ENCODE measurements around the gene TIGD1. TPM values are rescaled to one million over a fixed set of nuclear protein-coding genes. Genes with fewer than 3 reads are reported as not detected.

The TIGD1 gene
- polyA plus RNA-seq, 1 donor (not counting 4 experiments of a cell fraction or from before 2014, with no cell fraction given), result 2.3 TPM

DNA sequence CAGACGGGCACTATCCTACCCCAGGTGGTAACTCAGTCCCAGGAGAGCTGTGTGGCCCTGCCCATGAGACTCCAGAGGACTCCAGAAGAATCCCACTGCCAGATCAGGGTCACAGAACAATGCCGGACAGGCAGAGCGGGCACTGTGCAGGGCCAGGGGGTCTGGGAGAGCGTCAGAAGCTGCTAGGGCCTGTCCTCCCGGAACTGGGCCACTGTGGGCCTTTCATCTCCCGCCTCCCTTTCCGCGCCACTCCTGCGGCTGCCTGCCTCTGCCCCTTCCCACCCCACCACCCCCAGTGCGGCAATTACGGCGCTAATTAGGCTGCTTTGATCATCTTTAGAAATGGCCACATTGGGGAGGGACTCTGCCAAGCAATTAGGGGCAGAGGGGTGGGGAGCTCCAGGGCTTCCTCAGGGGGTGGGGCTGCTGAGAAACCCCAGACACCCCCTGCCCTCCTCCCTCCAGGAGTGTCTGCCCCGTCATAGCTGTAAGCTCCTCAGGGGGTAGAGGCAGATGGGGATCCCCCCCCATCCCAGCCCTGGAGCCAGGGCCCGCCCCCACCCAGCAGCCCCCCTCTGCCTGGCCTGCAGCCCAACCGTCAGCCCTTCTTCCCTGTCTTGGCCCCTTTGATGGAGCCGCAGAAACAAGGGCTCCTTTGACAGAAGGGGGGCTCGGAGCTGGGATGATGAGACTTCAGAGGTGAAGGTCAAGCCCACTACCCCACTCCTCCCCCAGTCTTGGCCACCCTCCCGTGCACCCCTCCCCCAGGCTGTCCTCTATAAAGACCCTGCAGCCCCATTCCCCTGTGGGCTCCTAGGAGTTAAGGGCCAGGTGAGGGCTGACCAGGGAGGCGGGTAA, 30.5 kb downstream of the TIGD1 start, which contains the start of gene PRSS56:
Gene PRSS56, plus strand, starts transcription at position 808 of the 858 bp plus-strand sequence. CDS start 211 bp downstream, outside the sequence.
- Histone ChIP-seq H3K4me2 (ENCODE audit: control insufficient read depth, extremely low read depth, insufficient read depth, low read depth, low read length) (no peak within 1 kb of the TSS), H3K27me3 (ENCODE audit: control insufficient read depth, extremely low read depth, insufficient read depth, low read length) (peaks cover 46% of the 10 kb centered on the region), H3K4me1 (ENCODE audit: control insufficient read depth, extremely low read depth, insufficient read depth, low read length) (no peaks in the 10 kb centered on the region), H4K20me1 (ENCODE audit: control insufficient read depth, extremely low read depth, insufficient read depth, low read length) (no peaks in the 10 kb centered on the region), H2AFZ (ENCODE audit: control insufficient read depth, low read length) (no peak within 1 kb of the TSS), H3K9me3 (ENCODE audit: control insufficient read depth, low read depth, low read length) (no peaks in the 10 kb centered on the region), H3K36me3 (ENCODE audit: control insufficient read depth in 2 of 2, extremely low read depth in 1 of 2, insufficient read depth in 2 of 2, low read length in 2 of 2) (no peaks in the 10 kb centered on the region), H3K4me3 (ENCODE audit: control insufficient read depth in 2 of 3, extremely low read depth in 1 of 3, insufficient read depth in 2 of 3, low read depth in 1 of 3, low read length in 3 of 3) (no peak within 1 kb of the TSS), H3K79me2 (ENCODE audit: control insufficient read depth, insufficient read depth, low read length) (no peaks in the 10 kb centered on the region), H3K9me1 (ENCODE audit: control insufficient read depth, extremely low read depth, insufficient read depth, low read length) (no peaks in the 10 kb centered on the region), H3K9ac (ENCODE audit: control insufficient read depth, extremely low read depth, insufficient read depth, low read length) (no peak within 1 kb of the TSS), H3K27ac (ENCODE audit: control insufficient read depth, insufficient read depth, low read length) (no peak within 1 kb of the TSS)
- FAIRE-seq (no peak), DNase-seq (ENCODE audit: low read depth, low spot score) (no peak)
- dilution Hi-C loops (cut with MboI; ENCODE audit: extremely low pct_ligation_motif_present, low sequenced_read_pairs), result no loop called here
- TF ChIP-seq, protein P1, sequence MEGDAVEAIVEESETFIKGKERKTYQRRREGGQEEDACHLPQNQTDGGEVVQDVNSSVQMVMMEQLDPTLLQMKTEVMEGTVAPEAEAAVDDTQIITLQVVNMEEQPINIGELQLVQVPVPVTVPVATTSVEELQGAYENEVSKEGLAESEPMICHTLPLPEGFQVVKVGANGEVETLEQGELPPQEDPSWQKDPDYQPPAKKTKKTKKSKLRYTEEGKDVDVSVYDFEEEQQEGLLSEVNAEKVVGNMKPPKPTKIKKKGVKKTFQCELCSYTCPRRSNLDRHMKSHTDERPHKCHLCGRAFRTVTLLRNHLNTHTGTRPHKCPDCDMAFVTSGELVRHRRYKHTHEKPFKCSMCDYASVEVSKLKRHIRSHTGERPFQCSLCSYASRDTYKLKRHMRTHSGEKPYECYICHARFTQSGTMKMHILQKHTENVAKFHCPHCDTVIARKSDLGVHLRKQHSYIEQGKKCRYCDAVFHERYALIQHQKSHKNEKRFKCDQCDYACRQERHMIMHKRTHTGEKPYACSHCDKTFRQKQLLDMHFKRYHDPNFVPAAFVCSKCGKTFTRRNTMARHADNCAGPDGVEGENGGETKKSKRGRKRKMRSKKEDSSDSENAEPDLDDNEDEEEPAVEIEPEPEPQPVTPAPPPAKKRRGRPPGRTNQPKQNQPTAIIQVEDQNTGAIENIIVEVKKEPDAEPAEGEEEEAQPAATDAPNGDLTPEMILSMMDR (optimal IDR thresholded peaks at IDR 0.05 in 1 of 3, IDR thresholded peaks at IDR 0.05 in 1 of 3, conservative IDR thresholded peaks at IDR 0.05 in 1 of 3; ENCODE audit: extremely low read depth in 1 of 3, insufficient read depth in 2 of 3, low read length in 3 of 3), result no peak
- no peak for TF ChIP-seq EZH2 (IDR thresholded peaks at IDR 0.05; ENCODE audit: low read length)

GRCh38 chr2:232518844-232519243, 31.5 kb downstream of the TIGD1 start:
- Histone ChIP-seq H3K27me3 (ENCODE audit: control insufficient read depth, extremely low read depth, insufficient read depth, low read length) (peaks cover 36% of the 10 kb centered on the region), H3K27ac (ENCODE audit: control insufficient read depth, insufficient read depth, low read length) (no peak overlapping the region), H3K9me1 (ENCODE audit: control insufficient read depth, extremely low read depth, insufficient read depth, low read length) (no peaks in the 10 kb centered on the region), H3K4me1 (ENCODE audit: control insufficient read depth, extremely low read depth, insufficient read depth, low read length) (no peaks in the 10 kb centered on the region), H2AFZ (ENCODE audit: control insufficient read depth, low read length) (no peak overlapping the region), H3K9me3 (ENCODE audit: control insufficient read depth, low read depth, low read length) (no peaks in the 10 kb centered on the region), H3K4me2 (ENCODE audit: control insufficient read depth, extremely low read depth, insufficient read depth, low read depth, low read length) (no peak overlapping the region), H3K9ac (ENCODE audit: control insufficient read depth, extremely low read depth, insufficient read depth, low read length) (no peak overlapping the region), H3K36me3 (ENCODE audit: control insufficient read depth in 2 of 2, extremely low read depth in 1 of 2, insufficient read depth in 2 of 2, low read length in 2 of 2) (no peaks in the 10 kb centered on the region), H3K4me3 (ENCODE audit: control insufficient read depth in 2 of 3, extremely low read depth in 1 of 3, insufficient read depth in 2 of 3, low read depth in 1 of 3, low read length in 3 of 3) (no peak overlapping the region), H4K20me1 (ENCODE audit: control insufficient read depth, extremely low read depth, insufficient read depth, low read length) (no peaks in the 10 kb centered on the region), H3K79me2 (ENCODE audit: control insufficient read depth, insufficient read depth, low read length) (no peaks in the 10 kb centered on the region)
- TF ChIP-seq, protein P1 (optimal IDR thresholded peaks at IDR 0.05 in 1 of 3, IDR thresholded peaks at IDR 0.05 in 1 of 3, conservative IDR thresholded peaks at IDR 0.05 in 1 of 3; ENCODE audit: extremely low read depth in 1 of 3, insufficient read depth in 2 of 3, low read length in 3 of 3), result no peak
- TF ChIP-seq EZH2 (IDR thresholded peaks at IDR 0.05; ENCODE audit: low read length), result no peak
- dilution Hi-C loops (cut with MboI; ENCODE audit: extremely low pct_ligation_motif_present, low sequenced_read_pairs), result no loop called here
- FAIRE-seq (no peak), DNase-seq (ENCODE audit: low read depth, low spot score) (no peak)

Measured in keratinocyte (primary cell).